ENCODE measurements around the gene ADAM20. TPM values are rescaled to one million over a fixed set of nuclear protein-coding genes. Genes with fewer than 3 reads are reported as not detected.

ADAM20 gene
- total RNA-seq, 2 experiments from 2014 or later, result 0.14 to 0.23 TPM

Other genes starting within 250 kb of the ADAM20 start
- gene COX16, start 175.3 kb downstream of the ADAM20 start, total RNA-seq, result 10 to 100 TPM; 56.1 to 68.9 TPM
- 1 to 10 TPM; 7.5 to 8.2 TPM for gene SYNJ2BP, start 117.9 kb downstream of the ADAM20 start, total RNA-seq
- under 1 TPM; 0.09 to 0.11 TPM for gene ADAM21, start 82.8 kb downstream of the ADAM20 start, total RNA-seq
- gene MED6, start 65.7 kb upstream of the ADAM20 start, total RNA-seq, result 10 to 100 TPM; 51.2 to 56.1 TPM
- 1 to 10 TPM; 6.4 to 8.3 TPM for gene TTC9, start 106.9 kb upstream of the ADAM20 start, total RNA-seq

Data from activated CD4-positive, alpha-beta T cell treated with anti-CD3 and anti-CD28 coated beads for 36 hours (primary cell).